Measurements from ENCODE around the gene SFXN4. TPM values are rescaled to one million over a fixed set of nuclear protein-coding genes. Genes with fewer than 3 reads are reported as not detected.

Gene SFXN4
- total and polyA plus RNA-seq, 2 of the 13 experiments (the other 11 are each of a cell fraction or from before 2014, with no cell fraction given): 47.7 to 64.9 TPM

- TF ChIP-seq, protein P1, sequence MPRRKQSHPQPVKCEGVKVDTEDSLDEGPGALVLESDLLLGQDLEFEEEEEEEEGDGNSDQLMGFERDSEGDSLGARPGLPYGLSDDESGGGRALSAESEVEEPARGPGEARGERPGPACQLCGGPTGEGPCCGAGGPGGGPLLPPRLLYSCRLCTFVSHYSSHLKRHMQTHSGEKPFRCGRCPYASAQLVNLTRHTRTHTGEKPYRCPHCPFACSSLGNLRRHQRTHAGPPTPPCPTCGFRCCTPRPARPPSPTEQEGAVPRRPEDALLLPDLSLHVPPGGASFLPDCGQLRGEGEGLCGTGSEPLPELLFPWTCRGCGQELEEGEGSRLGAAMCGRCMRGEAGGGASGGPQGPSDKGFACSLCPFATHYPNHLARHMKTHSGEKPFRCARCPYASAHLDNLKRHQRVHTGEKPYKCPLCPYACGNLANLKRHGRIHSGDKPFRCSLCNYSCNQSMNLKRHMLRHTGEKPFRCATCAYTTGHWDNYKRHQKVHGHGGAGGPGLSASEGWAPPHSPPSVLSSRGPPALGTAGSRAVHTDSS (CRISPR knock-in tag; conservative IDR thresholded peaks at IDR 0.05): no peak
- TF ChIP-seq PREB (CRISPR knock-in tag; IDR thresholded peaks at IDR 0.05) (no peak), HNRNPLL (IDR thresholded peaks at IDR 0.05; ENCODE audit: low read depth, low read length, poor library complexity, severe bottlenecking) (peak; percentile 57), ZNF724P (CRISPR knock-in tag; IDR thresholded peaks at IDR 0.05; ENCODE audit: borderline replicate concordance) (no peak), SMAD1 (CRISPR knock-in tag; IDR thresholded peaks at IDR 0.05; ENCODE audit: borderline replicate concordance, low read depth) (no peak), RFX5 (IDR thresholded peaks at IDR 0.05; ENCODE audit: low read depth, low read length) (no peak), CBFB (CRISPR knock-in tag; IDR thresholded peaks at IDR 0.05) (0 out of 2 replicates have a peak, but pooled peaks have one; percentile 18), ZKSCAN8 (CRISPR knock-in tag; IDR thresholded peaks at IDR 0.05; ENCODE audit: borderline replicate concordance) (no peak), TOPORS (CRISPR knock-in tag; IDR thresholded peaks at IDR 0.05) (no peak), ZGPAT (CRISPR knock-in tag; IDR thresholded peaks at IDR 0.05) (peak; percentile 56), AHR (CRISPR knock-in tag; IDR thresholded peaks at IDR 0.05) (peak; percentile 44; the same call in 1 of the 2 replicates), ISL2 (CRISPR knock-in tag; IDR thresholded peaks at IDR 0.05) (no peak; the same call in 1 of the 2 replicates), ZNF543 (CRISPR knock-in tag; IDR thresholded peaks at IDR 0.05) (peak; percentile 61; the same call in 1 of the 2 replicates), ZNF557 (CRISPR knock-in tag; IDR thresholded peaks at IDR 0.05) (peak; percentile 77; the same call in 1 of the 2 replicates), RARG (CRISPR knock-in tag; IDR thresholded peaks at IDR 0.05; ENCODE audit: low read depth) (no peak), ZNF101 (CRISPR knock-in tag; IDR thresholded peaks at IDR 0.05; ENCODE audit: borderline replicate concordance, low read depth) (0 out of 2 replicates have a peak, but pooled peaks have one; percentile 50), USF2 (IDR thresholded peaks at IDR 0.05; ENCODE audit: low read depth, low read length) (no peak), USF2 (CRISPR knock-in tag; IDR thresholded peaks at IDR 0.05; ENCODE audit: borderline replicate concordance) (0 out of 2 replicates have a peak, but pooled peaks have one; percentile 31), PRPF4 (IDR thresholded peaks at IDR 0.05; ENCODE audit: low read depth, low read length, poor library complexity, severe bottlenecking) (no peak), ZNF205 (CRISPR knock-in tag; IDR thresholded peaks at IDR 0.05) (peak; percentile 54; the same call in 1 of the 2 replicates)
- TF ChIP-seq, protein P2, sequence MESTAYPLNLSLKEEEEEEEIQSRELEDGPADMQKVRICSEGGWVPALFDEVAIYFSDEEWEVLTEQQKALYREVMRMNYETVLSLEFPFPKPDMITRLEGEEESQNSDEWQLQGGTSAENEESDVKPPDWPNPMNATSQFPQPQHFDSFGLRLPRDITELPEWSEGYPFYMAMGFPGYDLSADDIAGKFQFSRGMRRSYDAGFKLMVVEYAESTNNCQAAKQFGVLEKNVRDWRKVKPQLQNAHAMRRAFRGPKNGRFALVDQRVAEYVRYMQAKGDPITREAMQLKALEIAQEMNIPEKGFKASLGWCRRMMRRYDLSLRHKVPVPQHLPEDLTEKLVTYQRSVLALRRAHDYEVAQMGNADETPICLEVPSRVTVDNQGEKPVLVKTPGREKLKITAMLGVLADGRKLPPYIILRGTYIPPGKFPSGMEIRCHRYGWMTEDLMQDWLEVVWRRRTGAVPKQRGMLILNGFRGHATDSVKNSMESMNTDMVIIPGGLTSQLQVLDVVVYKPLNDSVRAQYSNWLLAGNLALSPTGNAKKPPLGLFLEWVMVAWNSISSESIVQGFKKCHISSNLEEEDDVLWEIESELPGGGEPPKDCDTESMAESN (CRISPR knock-in tag; conservative IDR thresholded peaks at IDR 0.05): 0 out of 2 replicates have a peak, but pooled peaks have one; percentile 53
Measured at GRCh38 chr10:119178372-119179119, 13.0 kb upstream of the SFXN4 start, which contains the start of gene PRDX3 (continued).
